ENCODE measurements around the gene IL15RA.

The IL15RA gene, protein sequence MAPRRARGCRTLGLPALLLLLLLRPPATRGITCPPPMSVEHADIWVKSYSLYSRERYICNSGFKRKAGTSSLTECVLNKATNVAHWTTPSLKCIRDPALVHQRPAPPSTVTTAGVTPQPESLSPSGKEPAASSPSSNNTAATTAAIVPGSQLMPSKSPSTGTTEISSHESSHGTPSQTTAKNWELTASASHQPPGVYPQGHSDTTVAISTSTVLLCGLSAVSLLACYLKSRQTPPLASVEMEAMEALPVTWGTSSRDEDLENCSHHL

DNA sequence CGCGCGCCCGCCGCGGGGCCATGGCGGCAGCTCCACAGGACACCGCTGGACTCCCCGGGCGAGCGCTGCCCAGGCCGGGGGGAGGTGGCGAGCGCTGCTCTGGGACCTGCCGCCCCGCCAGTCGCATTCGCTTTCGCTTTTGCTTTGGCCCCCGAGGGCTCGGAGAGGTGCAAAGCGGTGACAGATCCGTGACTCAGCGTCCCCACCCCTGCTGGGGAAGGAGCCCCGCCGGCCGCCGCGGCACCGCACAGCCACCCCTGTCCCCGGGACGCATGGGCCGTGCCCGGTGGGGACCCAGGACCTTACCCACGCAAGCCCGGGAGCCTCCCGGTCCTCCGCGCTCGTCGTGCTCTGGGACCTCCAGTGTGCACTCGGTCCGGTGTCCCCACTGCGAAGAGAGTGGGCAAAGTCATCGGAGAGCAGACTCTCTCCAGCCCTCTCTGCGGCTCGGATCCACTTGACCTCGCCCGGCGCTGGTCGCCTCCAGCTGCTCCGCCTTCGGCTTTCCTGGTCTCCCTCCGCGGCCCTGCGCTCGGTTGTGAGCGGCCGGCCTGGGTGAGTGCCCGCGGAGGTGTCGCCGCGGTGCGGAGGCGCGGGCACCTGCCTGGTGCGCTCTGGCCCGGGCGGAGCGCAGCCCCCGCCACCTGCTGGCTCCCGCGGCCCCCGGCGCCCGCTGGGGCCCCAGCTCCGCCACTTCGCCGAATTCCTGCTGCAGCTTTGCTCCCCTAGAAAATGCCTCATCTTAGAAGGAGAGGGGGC is at the start of gene IL15RA:
Gene IL15RA (minus strand): TSS at position 73 of the 759 bp plus-strand sequence. CDS start 51 bp downstream, at position 22.
- Histone ChIP-seq H3K4me1 (ENCODE audit: control insufficient read depth, insufficient read depth, low read length) (peaks cover 7% of the 10 kb centered on the region), H3K9ac (ENCODE audit: low read length in 2 of 2) (peak within 1 kb of the TSS; percentile 65 to 66), H3K4me3 (ENCODE audit: low read length in 2 of 2) (peak within 1 kb of the TSS; percentile 91 to 94), H3K9me3 (ENCODE audit: control insufficient read depth in 2 of 2, low read length in 2 of 2) (no peaks in the 10 kb centered on the region), H3K36me3 (ENCODE audit: control insufficient read depth in 2 of 2, insufficient read depth in 2 of 2, low read length in 2 of 2) (no peaks in the 10 kb centered on the region), H3K27ac (ENCODE audit: low read length) (peak within 1 kb of the TSS; percentile 66), H3K27me3 (ENCODE audit: control insufficient read depth in 1 of 2, insufficient read depth in 2 of 2, low read length in 2 of 2) (no peaks in the 10 kb centered on the region)

DNA sequence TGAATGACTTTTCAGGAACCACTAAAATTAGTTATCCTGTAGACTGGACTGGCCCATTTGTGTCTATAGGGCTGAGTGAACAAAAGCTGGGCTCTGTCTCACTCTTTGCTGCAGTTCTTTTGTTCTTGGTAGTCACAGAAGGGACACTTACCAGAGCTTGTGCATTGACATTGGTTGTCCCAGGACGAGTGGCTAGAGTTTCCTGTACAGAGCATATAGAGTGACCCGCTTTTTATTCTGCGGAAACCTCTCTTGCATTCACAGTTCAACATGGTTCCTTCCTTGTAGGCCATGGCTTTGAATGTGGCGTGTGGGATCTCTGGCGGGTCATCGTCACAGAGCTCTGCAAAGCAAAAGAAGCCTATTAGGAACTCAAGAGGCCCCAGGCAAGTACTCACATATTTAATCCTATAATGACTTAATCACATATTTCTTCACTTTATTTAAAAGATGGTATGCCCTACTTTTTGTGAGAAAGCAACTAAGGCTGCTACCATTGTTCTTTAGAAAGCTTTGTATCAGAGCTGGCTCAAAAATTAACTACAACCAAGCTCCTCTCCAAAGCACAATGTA is 48.4 kb upstream of the IL15RA start:
- H3K9ac ChIP-seq (ENCODE audit: low read length in 2 of 2) = no peak overlapping the region
- H3K9me3 ChIP-seq (ENCODE audit: control insufficient read depth in 2 of 2, low read length in 2 of 2) = no peaks in the 10 kb centered on the region
- H3K27ac ChIP-seq (ENCODE audit: low read length) = no peak overlapping the region
- H3K4me3 ChIP-seq (ENCODE audit: low read length in 2 of 2) = no peak overlapping the region
- peaks cover 8% of the 10 kb centered on the region for H3K4me1 ChIP-seq (ENCODE audit: control insufficient read depth, insufficient read depth, low read length)
- H3K36me3 ChIP-seq (ENCODE audit: control insufficient read depth in 2 of 2, insufficient read depth in 2 of 2, low read length in 2 of 2) = no peaks in the 10 kb centered on the region
- H3K27me3 ChIP-seq (ENCODE audit: control insufficient read depth in 1 of 2, insufficient read depth in 2 of 2, low read length in 2 of 2) = peaks cover 0 to 3% of the 10 kb centered on the region in 2 donors

DNA sequence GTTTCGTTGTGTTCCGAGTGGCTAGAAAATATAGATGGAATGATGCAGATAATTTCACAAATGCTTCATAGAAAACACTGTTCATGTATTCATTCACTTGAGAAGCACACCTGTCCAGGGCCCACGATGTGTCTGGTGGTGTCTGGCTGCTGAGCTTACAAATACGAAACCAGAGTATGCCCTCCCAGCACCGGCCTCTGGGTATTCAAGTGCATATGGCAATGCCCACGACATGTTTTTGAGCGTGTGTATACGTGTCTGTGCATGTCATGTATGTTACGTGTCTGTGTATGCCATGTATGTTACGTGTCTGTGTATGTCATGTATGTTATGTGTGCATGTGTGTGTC is 47.0 kb upstream of the IL15RA start:
- Histone ChIP-seq H3K9me3 (ENCODE audit: control insufficient read depth in 2 of 2, low read length in 2 of 2) (no peaks in the 10 kb centered on the region), H3K36me3 (ENCODE audit: control insufficient read depth in 2 of 2, insufficient read depth in 2 of 2, low read length in 2 of 2) (no peaks in the 10 kb centered on the region), H3K27me3 (ENCODE audit: control insufficient read depth in 1 of 2, insufficient read depth in 2 of 2, low read length in 2 of 2) (peaks cover 0 to 3% of the 10 kb centered on the region in 2 donors), H3K4me1 (ENCODE audit: control insufficient read depth, insufficient read depth, low read length) (peaks cover 8% of the 10 kb centered on the region), H3K4me3 (ENCODE audit: low read length in 2 of 2) (no peak overlapping the region), H3K9ac (ENCODE audit: low read length in 2 of 2) (no peak overlapping the region), H3K27ac (ENCODE audit: low read length) (no peak overlapping the region)

DNA sequence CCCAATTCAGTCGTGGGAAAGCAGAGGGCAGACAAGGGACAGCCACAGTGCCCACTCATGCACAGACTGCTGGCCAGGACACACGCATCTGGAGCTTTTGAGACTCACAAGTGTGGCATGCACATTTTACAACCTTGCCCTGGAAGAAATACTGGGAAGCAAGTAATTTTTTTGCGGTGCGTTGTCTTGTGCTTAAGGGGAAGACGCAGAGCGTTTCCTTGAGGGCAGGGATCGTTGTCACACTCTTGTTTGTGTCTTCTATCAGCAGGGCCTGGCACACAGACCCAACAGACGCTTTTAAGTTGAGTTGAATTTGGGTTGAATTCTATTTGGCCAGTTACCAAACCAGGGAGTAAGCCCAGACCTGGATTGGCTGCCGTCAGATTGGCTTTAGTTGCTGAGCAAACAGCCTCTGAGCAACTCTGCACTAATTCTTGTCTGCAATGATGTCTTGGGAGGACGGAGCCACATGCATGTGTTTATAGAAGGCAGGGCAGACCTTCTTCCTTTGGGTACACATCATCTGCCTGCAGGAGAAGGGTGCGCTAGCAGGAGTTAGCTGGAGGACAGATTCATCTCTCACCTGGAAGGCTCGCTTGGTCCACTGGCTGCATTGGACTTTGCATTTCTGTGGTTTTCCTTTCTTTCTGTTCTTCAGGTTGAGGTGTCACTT is 46.5 kb upstream of the IL15RA start:
- Histone ChIP-seq H3K27me3 (ENCODE audit: control insufficient read depth in 1 of 2, insufficient read depth in 2 of 2, low read length in 2 of 2) (peaks cover 0 to 3% of the 10 kb centered on the region in 2 donors), H3K4me3 (ENCODE audit: low read length in 2 of 2) (no peak overlapping the region), H3K36me3 (ENCODE audit: control insufficient read depth in 2 of 2, insufficient read depth in 2 of 2, low read length in 2 of 2) (no peaks in the 10 kb centered on the region), H3K9ac (ENCODE audit: low read length in 2 of 2) (no peak overlapping the region), H3K4me1 (ENCODE audit: control insufficient read depth, insufficient read depth, low read length) (peaks cover 8% of the 10 kb centered on the region), H3K9me3 (ENCODE audit: control insufficient read depth in 2 of 2, low read length in 2 of 2) (no peaks in the 10 kb centered on the region), H3K27ac (ENCODE audit: low read length) (no peak overlapping the region)

DNA sequence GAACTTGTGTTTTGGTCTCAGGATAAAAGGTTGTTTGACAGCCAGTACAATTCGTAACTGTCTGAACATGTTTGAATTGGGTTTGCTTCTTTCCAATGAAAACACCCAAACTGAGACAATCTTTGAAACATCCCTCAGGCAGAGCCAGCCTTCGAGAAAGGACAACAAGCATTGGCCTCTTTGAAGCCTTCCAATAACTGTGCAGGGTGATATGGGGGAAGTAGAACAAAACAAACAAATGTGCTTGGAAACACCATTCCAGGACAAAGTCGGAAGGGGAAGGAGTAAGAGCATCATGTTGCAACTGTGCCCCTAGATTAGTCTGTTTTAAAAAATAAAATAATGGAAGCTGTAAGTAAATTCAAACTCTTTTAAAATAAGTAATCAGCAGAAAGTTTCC is 45.3 kb upstream of the IL15RA start:
- no peak overlapping the region for H3K4me3 ChIP-seq (ENCODE audit: low read length in 2 of 2)
- H3K27ac ChIP-seq (ENCODE audit: low read length) = peak overlapping the region; percentile 41
- no peaks in the 10 kb centered on the region for H3K9me3 ChIP-seq (ENCODE audit: control insufficient read depth in 2 of 2, low read length in 2 of 2)
- H3K4me1 ChIP-seq (ENCODE audit: control insufficient read depth, insufficient read depth, low read length) = peaks cover 11% of the 10 kb centered on the region
- no peak overlapping the region for H3K9ac ChIP-seq (ENCODE audit: low read length in 2 of 2)
- H3K27me3 ChIP-seq (ENCODE audit: control insufficient read depth in 1 of 2, insufficient read depth in 2 of 2, low read length in 2 of 2) = peaks cover 0 to 2% of the 10 kb centered on the region in 2 donors
- no peaks in the 10 kb centered on the region for H3K36me3 ChIP-seq (ENCODE audit: control insufficient read depth in 2 of 2, insufficient read depth in 2 of 2, low read length in 2 of 2)

DNA sequence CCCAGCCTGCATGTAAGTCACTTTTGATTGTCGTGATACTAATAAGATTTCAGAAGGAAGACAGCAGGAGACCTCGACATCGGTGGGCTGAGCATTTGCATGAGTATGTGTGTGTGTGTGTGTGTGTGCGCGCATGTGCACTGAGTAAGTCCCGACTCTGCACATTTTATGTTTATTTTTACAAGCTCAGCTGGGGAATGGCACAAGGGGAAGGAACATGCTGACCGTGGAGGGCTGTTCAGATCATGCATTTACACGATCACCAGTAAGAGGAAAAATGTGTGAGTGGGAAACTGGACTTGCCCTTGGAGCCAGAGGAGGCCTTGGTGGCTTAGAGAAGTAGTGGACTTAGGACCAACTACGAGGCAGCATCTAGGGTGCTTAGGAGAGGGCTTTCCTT is 43.5 kb upstream of the IL15RA start:
- H3K4me3 ChIP-seq (ENCODE audit: low read length in 2 of 2) = no peak overlapping the region
- H3K27ac ChIP-seq (ENCODE audit: low read length) = no peak overlapping the region
- no peaks in the 10 kb centered on the region for H3K9me3 ChIP-seq (ENCODE audit: control insufficient read depth in 2 of 2, low read length in 2 of 2)
- peaks cover 11% of the 10 kb centered on the region for H3K4me1 ChIP-seq (ENCODE audit: control insufficient read depth, insufficient read depth, low read length)
- peaks cover 0 to 2% of the 10 kb centered on the region in 2 donors for H3K27me3 ChIP-seq (ENCODE audit: control insufficient read depth in 1 of 2, insufficient read depth in 2 of 2, low read length in 2 of 2)
- H3K36me3 ChIP-seq (ENCODE audit: control insufficient read depth in 2 of 2, insufficient read depth in 2 of 2, low read length in 2 of 2) = no peaks in the 10 kb centered on the region
- H3K9ac ChIP-seq (ENCODE audit: low read length in 2 of 2) = no peak overlapping the region

DNA sequence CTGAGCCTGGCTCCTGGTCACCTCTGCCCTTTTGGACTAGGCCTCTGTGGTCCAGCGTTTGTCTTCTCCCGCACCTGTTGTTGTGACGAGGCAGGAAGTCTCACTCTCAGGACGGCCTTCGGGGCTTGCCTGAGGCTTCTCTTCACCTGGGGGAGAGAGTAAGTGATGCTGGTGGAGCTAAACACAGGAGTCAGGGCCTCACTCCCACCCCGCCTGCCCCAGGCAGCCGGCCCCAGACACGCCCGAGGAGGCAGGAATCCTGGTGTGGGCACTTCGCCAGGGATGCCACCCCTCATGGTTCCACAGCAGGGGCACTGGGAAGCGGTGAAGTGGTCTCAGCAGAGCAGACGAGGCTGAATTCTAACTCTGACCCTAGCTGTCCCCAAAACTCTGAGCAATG is 42.5 kb upstream of the IL15RA start:
- peaks cover 0 to 2% of the 10 kb centered on the region in 2 donors for H3K27me3 ChIP-seq (ENCODE audit: control insufficient read depth in 1 of 2, insufficient read depth in 2 of 2, low read length in 2 of 2)
- H3K4me1 ChIP-seq (ENCODE audit: control insufficient read depth, insufficient read depth, low read length) = peaks cover 11% of the 10 kb centered on the region
- H3K4me3 ChIP-seq (ENCODE audit: low read length in 2 of 2) = no peak overlapping the region
- H3K36me3 ChIP-seq (ENCODE audit: control insufficient read depth in 2 of 2, insufficient read depth in 2 of 2, low read length in 2 of 2) = no peaks in the 10 kb centered on the region
- no peak overlapping the region for H3K27ac ChIP-seq (ENCODE audit: low read length)
- H3K9me3 ChIP-seq (ENCODE audit: control insufficient read depth in 2 of 2, low read length in 2 of 2) = no peaks in the 10 kb centered on the region
- H3K9ac ChIP-seq (ENCODE audit: low read length in 2 of 2) = no peak overlapping the region

DNA sequence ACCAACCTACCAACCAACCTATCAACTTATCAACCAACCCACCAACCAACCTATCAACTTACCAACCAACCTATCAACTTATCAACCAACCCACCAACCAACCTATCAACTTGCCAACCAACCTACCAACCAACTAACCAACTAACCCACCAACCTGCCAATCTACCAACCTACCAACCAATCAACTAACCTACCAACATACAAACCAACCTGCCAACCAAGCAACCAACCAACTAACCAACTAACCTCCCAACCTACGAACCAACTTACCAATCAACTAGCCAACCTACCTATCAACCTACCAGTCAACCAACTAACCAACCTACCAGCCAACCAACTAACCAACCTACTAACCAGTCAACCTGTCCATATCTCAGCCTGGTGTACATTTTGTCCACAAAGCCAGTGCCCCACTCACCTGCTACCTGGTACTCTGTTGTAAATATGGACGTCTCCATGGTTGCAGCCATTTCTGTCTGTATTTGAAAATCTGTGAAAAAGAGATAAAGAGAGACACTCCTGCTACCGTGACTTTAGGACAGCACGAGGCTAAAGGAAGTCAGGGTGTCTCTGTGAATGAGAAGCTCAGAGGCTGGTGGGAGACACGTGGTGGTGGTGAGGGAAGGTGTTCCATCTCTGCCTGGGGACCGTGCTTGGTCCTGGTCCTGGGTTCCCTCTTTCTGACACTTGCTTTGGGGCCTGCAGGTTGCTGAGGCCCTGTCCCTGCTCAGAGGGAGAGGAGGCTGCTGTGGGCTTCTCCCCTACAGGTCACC is 41.9 kb upstream of the IL15RA start:
- Histone ChIP-seq H3K4me3 (ENCODE audit: low read length in 2 of 2) (no peak overlapping the region), H3K36me3 (ENCODE audit: control insufficient read depth in 2 of 2, insufficient read depth in 2 of 2, low read length in 2 of 2) (no peaks in the 10 kb centered on the region), H3K4me1 (ENCODE audit: control insufficient read depth, insufficient read depth, low read length) (peaks cover 10% of the 10 kb centered on the region), H3K9ac (ENCODE audit: low read length in 2 of 2) (no peak overlapping the region), H3K27ac (ENCODE audit: low read length) (peak overlapping the region; percentile 37), H3K9me3 (ENCODE audit: control insufficient read depth in 2 of 2, low read length in 2 of 2) (no peaks in the 10 kb centered on the region), H3K27me3 (ENCODE audit: control insufficient read depth in 1 of 2, insufficient read depth in 2 of 2, low read length in 2 of 2) (peaks cover 0 to 2% of the 10 kb centered on the region in 2 donors)

DNA sequence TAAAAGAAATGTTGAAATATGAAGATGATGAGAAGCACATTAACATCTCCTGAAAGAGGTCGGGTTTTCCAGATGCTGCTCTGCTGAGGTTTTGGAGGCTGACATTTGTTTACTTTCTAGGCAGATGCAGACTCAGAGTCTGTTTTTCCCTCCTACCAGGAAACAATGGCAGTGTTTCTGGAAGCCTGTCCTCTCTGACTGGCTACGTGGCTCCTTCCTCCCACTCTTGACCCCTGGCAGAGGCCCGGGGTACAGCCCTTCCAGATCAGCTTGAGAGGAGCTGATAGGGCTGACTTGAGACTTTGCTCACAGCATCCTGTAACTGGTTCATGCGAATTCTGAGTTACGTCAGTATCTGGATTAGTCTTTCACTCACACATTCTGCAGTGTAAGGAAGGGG is 41.1 kb upstream of the IL15RA start:
- Histone ChIP-seq H3K27me3 (ENCODE audit: control insufficient read depth in 1 of 2, insufficient read depth in 2 of 2, low read length in 2 of 2) (peaks cover 0 to 2% of the 10 kb centered on the region in 2 donors), H3K36me3 (ENCODE audit: control insufficient read depth in 2 of 2, insufficient read depth in 2 of 2, low read length in 2 of 2) (no peaks in the 10 kb centered on the region), H3K4me3 (ENCODE audit: low read length in 2 of 2) (no peak overlapping the region), H3K4me1 (ENCODE audit: control insufficient read depth, insufficient read depth, low read length) (peaks cover 8% of the 10 kb centered on the region), H3K27ac (ENCODE audit: low read length) (peak overlapping the region; percentile 53), H3K9ac (ENCODE audit: low read length in 2 of 2) (peak overlapping the region in 1 of 2 donors; percentile 23), H3K9me3 (ENCODE audit: control insufficient read depth in 2 of 2, low read length in 2 of 2) (no peaks in the 10 kb centered on the region)

DNA sequence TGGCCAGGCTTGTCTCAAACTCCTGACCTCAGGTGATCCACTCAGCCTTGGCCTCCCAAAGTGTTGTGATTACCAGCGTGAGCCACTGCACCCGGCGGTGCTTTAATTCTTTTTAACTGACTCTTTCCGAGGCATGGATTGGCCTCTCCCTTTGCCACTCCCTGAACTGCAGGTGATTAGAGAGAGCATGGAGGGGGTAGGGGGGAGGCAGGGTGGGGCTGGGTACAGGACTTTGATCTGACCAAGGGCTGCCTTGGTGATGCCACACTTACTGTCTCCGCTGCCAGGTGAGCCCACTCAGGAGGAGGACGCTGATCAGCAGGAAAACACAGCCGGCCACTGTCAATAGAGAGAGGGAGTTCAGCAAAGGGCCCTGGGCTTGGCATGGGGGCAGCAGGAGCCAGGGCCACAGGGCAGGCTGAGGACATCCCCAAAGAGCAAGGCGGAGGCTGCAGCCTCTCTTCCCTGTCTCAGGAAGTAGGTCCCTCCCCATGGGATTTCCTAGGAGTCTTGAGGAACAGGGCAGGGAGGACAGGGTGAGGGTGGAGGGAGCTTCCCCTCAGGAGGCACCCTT is 40.5 kb upstream of the IL15RA start:
- no peak overlapping the region for H3K4me3 ChIP-seq (ENCODE audit: low read length in 2 of 2)
- peak overlapping the region; percentile 53 for H3K27ac ChIP-seq (ENCODE audit: low read length)
- H3K9ac ChIP-seq (ENCODE audit: low read length in 2 of 2) = peak overlapping the region in 1 of 2 donors; percentile 23
- peaks cover 0 to 2% of the 10 kb centered on the region in 2 donors for H3K27me3 ChIP-seq (ENCODE audit: control insufficient read depth in 1 of 2, insufficient read depth in 2 of 2, low read length in 2 of 2)
- H3K4me1 ChIP-seq (ENCODE audit: control insufficient read depth, insufficient read depth, low read length) = peaks cover 8% of the 10 kb centered on the region
- no peaks in the 10 kb centered on the region for H3K36me3 ChIP-seq (ENCODE audit: control insufficient read depth in 2 of 2, insufficient read depth in 2 of 2, low read length in 2 of 2)
- no peaks in the 10 kb centered on the region for H3K9me3 ChIP-seq (ENCODE audit: control insufficient read depth in 2 of 2, low read length in 2 of 2)

Data from stomach smooth muscle (tissue), 2 donors.